Keratinocyte (primary cell): ENCODE data around the gene NTNG1. TPM values are rescaled to one million over a fixed set of nuclear protein-coding genes. Genes with fewer than 3 reads are reported as not detected.

ENCODE experiments used
- DNase-seq: peaks from one replicate; pipeline ENCODE4 v3.0.0-alpha.2; 2011; ENCODE audit warnings: low read depth, missing footprints, low spot score
- FAIRE-seq: peaks from 2 replicates; lab custom pipeline; 2011; peaks lifted over from hg19 to GRCh38; lab: Jason Lieb, UNC
- H2AFZ ChIP-seq: 2 replicates; pipeline ENCODE4 v1.6.0; 2012; ENCODE audit warnings: low read length, control low read depth, inconsistent platforms; ENCODE audit not compliant: control insufficient read depth
- H3K27ac ChIP-seq: 2 replicates; pipeline ENCODE4 v1.5.1; 2011; ENCODE audit warnings: low read length; ENCODE audit not compliant: control insufficient read depth, insufficient read depth
- H3K27me3 ChIP-seq: 3 replicates; pipeline ENCODE4 v1.6.0; 2011; ENCODE audit warnings: low read length; ENCODE audit not compliant: control insufficient read depth, insufficient read depth; ENCODE audit errors: extremely low read depth
- H3K36me3 ChIP-seq, 2 experiments: 2 replicates in 1 of 2; 3 replicates in 1 of 2; pipeline ENCODE4 v1.5.1; 2011; ENCODE audit warnings: low read length in 2 of 2, mild to moderate bottlenecking in 1 of 2; ENCODE audit not compliant: control insufficient read depth in 2 of 2, insufficient read depth in 2 of 2; ENCODE audit errors: extremely low read depth in 1 of 2
- H3K4me1 ChIP-seq: 3 replicates; pipeline ENCODE4 v1.5.1; 2011; ENCODE audit warnings: low read length; ENCODE audit not compliant: control insufficient read depth, insufficient read depth; ENCODE audit errors: extremely low read depth
- H3K4me2 ChIP-seq: 3 replicates; pipeline ENCODE4 v1.6.0; 2011; ENCODE audit warnings: low read depth, low read length; ENCODE audit not compliant: control insufficient read depth, insufficient read depth; ENCODE audit errors: extremely low read depth
- H3K4me3 ChIP-seq, 3 experiments: fragments of 200-600 bp in 1 of 3; sonication (generic) in 1 of 3; 2 replicates in 2 of 3; 3 replicates in 1 of 3; pipeline ENCODE4 v1.5.1; 2011 to 2016; ENCODE audit warnings: low read length in 3 of 3, mild to moderate bottlenecking in 3 of 3, control low read depth in 2 of 3, inconsistent platforms in 1 of 3, low read depth in 1 of 3, mixed read lengths in 1 of 3, mixed run types in 1 of 3, moderate library complexity in 1 of 3; ENCODE audit not compliant: control insufficient read depth in 2 of 3, insufficient read depth in 2 of 3; ENCODE audit errors: extremely low read depth in 1 of 3
- H3K79me2 ChIP-seq: 2 replicates; pipeline ENCODE4 v1.6.0; 2012; ENCODE audit warnings: low read length; ENCODE audit not compliant: control insufficient read depth, insufficient read depth
- H3K9ac ChIP-seq: 3 replicates; pipeline ENCODE4 v1.6.0; 2011; ENCODE audit warnings: low read length; ENCODE audit not compliant: control insufficient read depth, insufficient read depth; ENCODE audit errors: extremely low read depth
- H3K9me1 ChIP-seq: 3 replicates; pipeline ENCODE4 v1.6.0; 2011; ENCODE audit warnings: low read length; ENCODE audit not compliant: control insufficient read depth, insufficient read depth; ENCODE audit errors: extremely low read depth
- H3K9me3 ChIP-seq: 2 replicates; pipeline ENCODE4 v1.5.1; 2012; ENCODE audit warnings: low read depth, low read length; ENCODE audit not compliant: control insufficient read depth
- H4K20me1 ChIP-seq: 3 replicates; pipeline ENCODE4 v1.6.0; 2011; ENCODE audit warnings: low read length; ENCODE audit not compliant: control insufficient read depth, insufficient read depth; ENCODE audit errors: extremely low read depth
- EZH2 ChIP-seq: IDR thresholded peaks from one replicate; pipeline ENCODE4 v1.6.1; 2012; ENCODE audit warnings: inconsistent platforms, mild to moderate bottlenecking, low read length, moderate library complexity
- dilution Hi-C: fragments of 300-500 bp; cut with MboI; formaldehyde crosslinking; loops from one replicate; pipeline ENCODE4 v1.7.0; 2020; ENCODE audit warnings: low sequenced_read_pairs; ENCODE audit not compliant: extremely low pct_ligation_motif_present
- polyA plus RNA-seq, 5 experiments: library from polyadenylated mRNA; depleted of rRNA in 3 of 5; stranded (reverse) in 3 of 5; stranded (forward) in 1 of 5; unstranded in 1 of 5; fragments of >200 nt; gene quantifications; 1 replicate in 1 of 5; 2 replicates in 3 of 5; 3 replicates in 1 of 5; pipeline versions ENCODE4 v1.2.1 to v1.2.3, GENCODE V29; 2011 to 2012; ENCODE audit warnings: missing spikeins in 2 of 5, low read depth in 1 of 5, low replicate concordance in 1 of 5
- TF ChIP-seq, protein P1 (sequence below), 3 experiments: IDR thresholded peaks in 1 of 3; conservative IDR thresholded peaks in 1 of 3; optimal IDR thresholded peaks in 1 of 3; 2 replicates in 2 of 3; 3 replicates in 1 of 3; pipeline versions ENCODE3 to v1.5.1; 2011; ENCODE audit warnings: low read length in 3 of 3, mild to moderate bottlenecking in 3 of 3, moderate library complexity in 2 of 3, control low read depth in 1 of 3, inconsistent platforms in 1 of 3; ENCODE audit not compliant: insufficient read depth in 2 of 3; ENCODE audit errors: extremely low read depth in 1 of 3

The NTNG1 gene
- polyA plus RNA-seq, 1 donor (not counting 4 experiments of a cell fraction or from before 2014, with no cell fraction given) = 8.1 TPM

DNA sequence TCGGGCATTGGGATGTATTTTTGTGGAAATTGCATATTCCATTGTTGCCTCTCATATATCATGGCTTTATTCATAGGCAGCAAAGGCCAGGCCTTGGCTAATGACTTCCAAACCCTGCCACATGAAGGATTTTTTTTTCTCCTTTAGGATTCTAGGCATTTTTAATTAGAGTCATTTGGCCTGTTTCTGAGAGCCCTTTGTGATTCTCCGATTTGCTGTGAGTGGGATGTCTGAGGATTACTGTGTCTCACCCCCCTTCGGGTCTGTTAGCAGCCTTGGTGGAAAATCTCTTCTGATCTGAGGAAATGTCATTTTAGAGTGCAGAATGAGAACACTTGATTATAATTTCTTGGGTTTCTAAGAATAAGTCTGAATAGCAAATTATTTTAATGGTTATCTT is 253.5 kb downstream of the NTNG1 start:
- no peak for TF ChIP-seq EZH2
- TF ChIP-seq, protein P1, sequence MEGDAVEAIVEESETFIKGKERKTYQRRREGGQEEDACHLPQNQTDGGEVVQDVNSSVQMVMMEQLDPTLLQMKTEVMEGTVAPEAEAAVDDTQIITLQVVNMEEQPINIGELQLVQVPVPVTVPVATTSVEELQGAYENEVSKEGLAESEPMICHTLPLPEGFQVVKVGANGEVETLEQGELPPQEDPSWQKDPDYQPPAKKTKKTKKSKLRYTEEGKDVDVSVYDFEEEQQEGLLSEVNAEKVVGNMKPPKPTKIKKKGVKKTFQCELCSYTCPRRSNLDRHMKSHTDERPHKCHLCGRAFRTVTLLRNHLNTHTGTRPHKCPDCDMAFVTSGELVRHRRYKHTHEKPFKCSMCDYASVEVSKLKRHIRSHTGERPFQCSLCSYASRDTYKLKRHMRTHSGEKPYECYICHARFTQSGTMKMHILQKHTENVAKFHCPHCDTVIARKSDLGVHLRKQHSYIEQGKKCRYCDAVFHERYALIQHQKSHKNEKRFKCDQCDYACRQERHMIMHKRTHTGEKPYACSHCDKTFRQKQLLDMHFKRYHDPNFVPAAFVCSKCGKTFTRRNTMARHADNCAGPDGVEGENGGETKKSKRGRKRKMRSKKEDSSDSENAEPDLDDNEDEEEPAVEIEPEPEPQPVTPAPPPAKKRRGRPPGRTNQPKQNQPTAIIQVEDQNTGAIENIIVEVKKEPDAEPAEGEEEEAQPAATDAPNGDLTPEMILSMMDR (optimal IDR thresholded peaks at IDR 0.05 in 1 of 3, IDR thresholded peaks at IDR 0.05 in 1 of 3, conservative IDR thresholded peaks at IDR 0.05 in 1 of 3; ENCODE audit: extremely low read depth in 1 of 3, insufficient read depth in 2 of 3, low read length in 3 of 3) = no peak

DNA sequence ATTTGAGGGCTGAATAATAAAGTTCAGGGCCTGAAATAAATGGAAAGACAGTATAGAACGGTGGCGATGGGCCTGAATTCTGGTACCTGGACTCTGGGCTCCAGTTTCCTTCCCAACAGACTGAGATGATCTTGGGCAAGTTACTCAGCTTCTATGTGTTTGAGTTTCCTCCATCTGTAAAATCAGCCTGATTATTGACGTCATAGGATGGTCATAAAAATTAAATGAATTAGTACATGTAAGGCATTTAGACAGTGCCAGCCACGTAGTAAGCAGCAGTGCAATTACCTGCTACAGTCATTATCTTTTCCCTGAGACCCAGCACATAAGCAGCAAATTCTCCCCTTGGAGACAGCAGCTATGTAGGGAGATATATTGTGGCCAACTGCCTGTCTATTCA is 260.9 kb downstream of the NTNG1 start:
- FAIRE-seq = no peak
- Histone ChIP-seq H3K4me2 (no peak overlapping the region), H3K9me1 (no peaks in the 10 kb centered on the region), H3K4me1 (peaks cover 13% of the 10 kb centered on the region), H3K27me3 (no peaks in the 10 kb centered on the region), H2AFZ (no peak overlapping the region), H4K20me1 (no peaks in the 10 kb centered on the region), H3K36me3 (no peaks in the 10 kb centered on the region), H3K79me2 (no peaks in the 10 kb centered on the region), H3K9me3 (no peaks in the 10 kb centered on the region), H3K27ac (no peak overlapping the region), H3K4me3 (no peak overlapping the region), H3K9ac (no peak overlapping the region)
- TF ChIP-seq, protein P1 (optimal IDR thresholded peaks at IDR 0.05 in 1 of 3, IDR thresholded peaks at IDR 0.05 in 1 of 3, conservative IDR thresholded peaks at IDR 0.05 in 1 of 3; ENCODE audit: extremely low read depth in 1 of 3, insufficient read depth in 2 of 3, low read length in 3 of 3) = no peak
- dilution Hi-C loops = no loop called here
- no peak for DNase-seq

More for the DNA sequence above, 253.5 kb downstream of the NTNG1 start:
- Histone ChIP-seq H3K27ac (no peak overlapping the region), H4K20me1 (no peaks in the 10 kb centered on the region), H3K4me3 (no peak overlapping the region), H3K79me2 (no peaks in the 10 kb centered on the region), H2AFZ (no peak overlapping the region), H3K27me3 (no peaks in the 10 kb centered on the region), H3K4me2 (no peak overlapping the region), H3K9me3 (no peaks in the 10 kb centered on the region), H3K9ac (no peak overlapping the region), H3K36me3 (no peaks in the 10 kb centered on the region), H3K9me1 (no peaks in the 10 kb centered on the region), H3K4me1 (no peaks in the 10 kb centered on the region)
- dilution Hi-C loops = no loop called here
- DNase-seq = no peak
- no peak for FAIRE-seq
